Neural cell (in vitro differentiated cells): ENCODE data around the gene UPB1.

ENCODE experiments used
- CTCF ChIP-seq: fragments of 450-650 bp; IDR thresholded peaks from 2 replicates; pipeline ENCODE4 v1.5.1; 2014; ENCODE audit warnings: antibody characterized with exemption, mild to moderate bottlenecking, moderate library complexity; ENCODE audit not compliant: poor library complexity, severe bottlenecking
- EZH2 ChIP-seq: fragments of 200-600, 300-800 bp; shearing (Covaris generic), sonication (generic); IDR thresholded peaks from 2 replicates; pipeline ENCODE4 v1.6.1; 2014; ENCODE audit warnings: antibody characterized with exemption, low read length, borderline replicate concordance, mild to moderate bottlenecking; ENCODE audit not compliant: insufficient read depth, poor library complexity, severe bottlenecking
- POLR2AphosphoS5 ChIP-seq: IDR thresholded peaks from 2 replicates; pipeline ENCODE4 v1.6.1; 2012
- SMC3 ChIP-seq: fragments of 450-650 bp; conservative IDR thresholded peaks from 2 replicates; pipeline ENCODE4 v1.6.1; 2014; ENCODE audit warnings: antibody characterized with exemption, mild to moderate bottlenecking, moderate library complexity; ENCODE audit not compliant: poor library complexity
- TAF1 ChIP-seq: IDR thresholded peaks from 2 replicates; pipeline ENCODE4 v1.6.1; 2012; ENCODE audit warnings: low read depth

DNA sequence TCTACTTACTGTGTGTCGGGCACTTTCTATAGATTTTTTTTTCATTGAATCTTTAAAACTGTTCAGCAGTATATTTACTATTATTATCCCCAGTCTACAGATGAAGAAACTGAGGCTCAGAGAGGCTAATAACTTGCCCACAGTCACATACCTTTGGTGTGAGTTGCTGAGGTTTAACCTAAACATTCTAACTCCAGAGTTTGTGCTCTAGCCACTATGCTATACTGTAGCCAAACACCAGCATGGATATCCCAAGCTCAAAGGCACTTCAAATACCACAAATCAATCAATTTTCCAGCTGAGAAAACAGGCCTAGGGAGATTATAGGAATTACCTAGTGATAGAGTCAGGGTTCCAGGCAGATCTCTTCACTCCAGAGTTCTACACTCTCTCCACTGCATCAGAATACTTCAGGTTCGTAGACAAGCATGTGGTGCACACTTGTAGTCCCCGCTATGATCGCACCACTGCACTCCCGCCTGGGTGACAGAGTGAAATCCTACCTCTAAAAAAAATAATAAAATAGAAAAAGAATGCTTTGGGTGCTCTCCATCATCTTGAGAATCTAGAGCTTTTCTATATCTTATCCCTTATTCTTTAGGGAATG is 20.4 kb upstream of the UPB1 start:
- TF ChIP-seq CTCF = no peak
- TF ChIP-seq SMC3 = no peak
- no peak for TF ChIP-seq POLR2AphosphoS5
- TF ChIP-seq EZH2 = no peak
- TF ChIP-seq TAF1 = no peak
